ENCODE measurements around the gene USP20.

The USP20 gene

DNA sequence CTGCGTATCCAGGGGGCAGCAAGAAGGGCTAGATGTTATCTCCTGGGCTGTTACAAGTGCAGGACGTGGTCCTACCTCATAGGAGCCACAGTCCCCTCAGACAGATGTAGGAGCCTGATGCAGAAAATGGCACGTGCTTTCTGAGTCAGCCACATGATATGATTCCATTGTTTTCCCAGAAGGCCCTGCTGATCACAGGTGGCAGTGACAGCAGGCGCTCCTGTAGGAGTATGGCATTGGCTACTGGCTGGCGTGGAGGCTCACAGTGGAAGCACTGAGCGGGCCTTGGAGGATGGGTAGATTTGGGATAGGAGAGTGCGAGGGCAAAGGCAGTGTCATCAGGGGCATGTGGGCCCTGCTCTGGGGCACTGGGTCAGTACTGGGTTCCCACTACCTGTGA, 21.9 kb downstream of the USP20 start:
- DNase-seq (ENCODE audit: low read depth): no peak

GRCh38 chr9:129858167-129858962, 23.1 kb downstream of the USP20 start:
- no peak for DNase-seq (ENCODE audit: low read depth)

DNA sequence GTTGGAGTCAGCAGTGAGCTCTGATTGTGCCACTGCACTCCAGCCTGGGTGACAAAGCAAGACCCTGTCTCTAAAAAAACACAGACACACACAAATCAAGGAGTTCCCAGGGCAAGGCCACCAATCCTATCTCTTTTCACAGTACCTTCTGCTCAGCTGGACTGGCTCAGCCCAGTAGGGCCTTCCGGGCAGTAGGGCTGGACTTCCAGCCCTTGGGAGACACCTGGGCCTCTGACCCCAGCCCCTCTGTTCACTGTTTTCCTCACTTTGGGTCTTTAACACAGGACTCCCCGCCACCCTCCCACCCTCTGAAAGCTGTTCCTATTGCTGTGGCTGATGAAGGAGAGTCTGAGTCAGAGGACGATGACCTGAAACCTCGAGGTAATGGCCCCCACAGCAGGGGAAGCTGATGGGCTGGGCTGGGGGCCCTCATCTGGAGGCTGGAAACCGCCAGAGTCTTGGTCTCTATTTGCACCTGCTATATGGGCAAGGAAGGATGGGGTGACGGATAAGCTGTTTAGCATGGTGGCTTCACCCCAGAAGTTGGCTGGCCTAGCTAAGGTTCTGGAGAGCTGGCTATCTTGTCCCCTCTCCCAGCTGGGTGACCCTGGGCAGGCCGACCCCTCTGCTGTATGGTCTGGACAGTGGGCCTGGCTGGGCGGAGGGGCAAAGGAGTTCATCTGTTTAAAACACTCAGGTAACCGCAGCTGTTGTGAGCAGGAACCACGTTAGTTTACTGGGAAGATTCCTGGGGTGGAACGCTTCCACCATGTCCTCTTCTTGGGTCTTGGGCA, 25.6 kb downstream of the USP20 start:
- no peak for DNase-seq (ENCODE audit: low read depth)

- no peak for DNase-seq (ENCODE audit: low read depth)
These were observed 26.2 kb downstream of the USP20 start for GRCh38 chr9:129861447-129861827.

DNA sequence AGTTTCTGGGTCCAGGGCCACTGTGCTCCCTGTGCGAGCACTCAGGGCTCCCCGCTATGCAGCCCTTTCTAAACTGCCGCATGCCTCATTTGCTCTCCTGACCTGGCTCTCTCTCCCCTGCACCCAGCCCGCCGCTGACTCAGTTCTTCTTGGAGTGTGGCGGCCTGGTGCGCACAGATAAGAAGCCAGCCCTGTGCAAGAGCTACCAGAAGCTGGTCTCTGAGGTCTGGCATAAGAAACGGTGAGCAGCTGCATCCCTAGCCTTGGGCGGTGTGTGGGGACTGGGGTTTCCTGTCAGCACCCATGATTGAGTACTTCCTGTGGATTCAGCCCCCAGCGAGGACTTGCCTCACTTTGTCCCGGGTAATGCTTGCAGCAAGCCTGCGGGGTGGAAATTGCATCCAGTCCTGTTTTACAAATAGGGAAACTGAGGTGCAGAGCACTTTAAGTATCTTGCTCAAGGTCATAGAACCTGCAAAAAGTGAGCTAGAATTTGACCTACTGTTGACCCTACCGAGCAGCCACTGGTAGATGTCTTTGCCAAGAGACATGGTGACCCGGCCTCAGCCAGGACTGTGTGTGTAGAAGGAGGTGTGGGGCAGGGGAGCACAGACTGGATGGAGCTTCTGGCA, 27.9 kb downstream of the USP20 start:
- peak; percentile 85 for DNase-seq (ENCODE audit: low read depth)

- no peak for DNase-seq (ENCODE audit: low read depth)
These were observed 29.9 kb downstream of the USP20 start for GRCh38 chr9:129864991-129865647.

- no peak for DNase-seq (ENCODE audit: low read depth)
These were observed 30.5 kb downstream of the USP20 start for GRCh38 chr9:129865668-129866320.

GRCh38 chr9:129866394-129867135, 31.3 kb downstream of the USP20 start:
- no peak for DNase-seq (ENCODE audit: low read depth)

GRCh38 chr9:129867136-129868022, 32.1 kb downstream of the USP20 start:
- no peak for DNase-seq (ENCODE audit: low read depth)

DNA sequence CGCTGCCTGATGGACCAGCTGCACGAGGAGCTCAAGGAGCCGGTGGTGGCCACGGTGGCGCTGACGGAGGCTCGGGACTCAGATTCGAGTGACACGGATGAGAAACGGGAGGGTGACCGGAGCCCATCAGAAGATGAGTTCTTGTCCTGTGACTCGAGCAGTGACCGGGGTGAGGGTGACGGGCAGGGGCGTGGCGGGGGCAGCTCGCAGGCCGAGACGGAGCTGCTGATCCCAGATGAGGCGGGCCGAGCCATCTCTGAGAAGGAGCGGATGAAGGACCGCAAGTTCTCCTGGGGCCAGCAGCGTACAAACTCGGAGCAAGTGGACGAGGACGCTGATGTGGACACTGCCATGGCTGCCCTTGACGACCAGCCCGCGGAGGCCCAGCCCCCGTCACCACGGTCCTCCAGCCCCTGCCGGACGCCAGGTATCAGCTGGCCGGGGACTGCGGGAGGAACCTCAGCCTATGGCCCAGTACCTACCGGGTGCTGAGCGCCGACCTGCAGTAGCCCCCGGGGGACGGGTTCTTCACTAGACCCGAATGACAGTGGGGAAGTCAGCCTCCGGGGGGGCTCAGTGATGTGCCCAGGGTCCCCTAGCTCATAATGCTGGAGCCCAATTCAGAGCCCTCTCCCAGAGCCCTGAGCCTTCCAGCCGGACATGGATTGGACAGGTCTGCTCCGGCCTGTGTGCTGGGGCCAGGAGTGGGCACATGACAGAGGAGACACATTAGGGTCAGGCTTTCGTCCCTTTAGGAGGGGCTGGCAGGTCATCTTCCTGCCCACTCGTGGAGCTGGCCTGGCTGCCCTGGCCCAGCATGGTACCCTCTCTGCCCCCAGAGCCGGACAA, 33.0 kb downstream of the USP20 start:
- no peak for DNase-seq (ENCODE audit: low read depth)

GRCh38 chr9:129868872-129869486, 33.7 kb downstream of the USP20 start:
- no peak for DNase-seq (ENCODE audit: low read depth)

- DNase-seq (ENCODE audit: low read depth): no peak
These were observed 34.6 kb downstream of the USP20 start for GRCh38 chr9:129869585-129870501.

GRCh38 chr9:129871046-129871445, 35.8 kb downstream of the USP20 start:
- DNase-seq (ENCODE audit: low read depth): no peak

- DNase-seq (ENCODE audit: low read depth): no peak
These were observed 38.4 kb downstream of the USP20 start for GRCh38 chr9:129873563-129874190.

DNA sequence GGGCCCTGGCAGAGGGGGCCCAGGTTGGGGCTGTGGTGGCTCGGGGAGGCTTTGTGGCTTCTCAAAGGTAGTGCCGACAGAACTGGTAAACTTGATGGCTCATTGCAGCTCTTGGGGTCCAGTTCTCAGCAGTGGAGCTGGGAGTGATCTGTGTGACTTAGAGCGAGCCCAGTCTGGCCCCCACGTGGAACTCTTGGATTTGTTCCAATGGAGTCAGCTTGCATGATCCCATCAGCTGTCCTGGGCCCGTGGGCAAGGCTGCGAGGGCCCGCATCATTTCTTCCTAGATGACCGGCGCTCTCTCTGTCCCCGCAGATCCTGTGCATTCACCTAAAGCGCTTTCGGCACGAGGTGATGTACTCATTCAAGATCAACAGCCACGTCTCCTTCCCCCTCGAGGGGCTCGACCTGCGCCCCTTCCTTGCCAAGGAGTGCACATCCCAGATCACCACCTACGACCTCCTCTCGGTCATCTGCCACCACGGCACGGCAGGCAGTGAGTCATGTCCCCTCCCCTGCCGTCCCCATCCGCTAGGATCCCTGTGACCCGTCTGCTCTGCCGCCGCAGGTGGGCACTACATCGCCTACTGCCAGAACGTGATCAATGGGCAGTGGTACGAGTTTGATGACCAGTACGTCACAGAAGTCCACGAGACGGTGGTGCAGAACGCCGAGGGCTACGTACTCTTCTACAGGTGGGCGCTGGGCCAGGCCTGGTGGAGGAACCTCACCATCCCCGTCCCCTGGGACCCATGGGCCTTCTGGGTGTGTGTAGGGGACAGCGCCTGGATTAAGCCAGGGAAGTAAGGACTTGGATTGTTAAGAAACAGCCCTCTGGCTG, 39.2 kb downstream of the USP20 start:
- no peak for DNase-seq (ENCODE audit: low read depth)

DNA sequence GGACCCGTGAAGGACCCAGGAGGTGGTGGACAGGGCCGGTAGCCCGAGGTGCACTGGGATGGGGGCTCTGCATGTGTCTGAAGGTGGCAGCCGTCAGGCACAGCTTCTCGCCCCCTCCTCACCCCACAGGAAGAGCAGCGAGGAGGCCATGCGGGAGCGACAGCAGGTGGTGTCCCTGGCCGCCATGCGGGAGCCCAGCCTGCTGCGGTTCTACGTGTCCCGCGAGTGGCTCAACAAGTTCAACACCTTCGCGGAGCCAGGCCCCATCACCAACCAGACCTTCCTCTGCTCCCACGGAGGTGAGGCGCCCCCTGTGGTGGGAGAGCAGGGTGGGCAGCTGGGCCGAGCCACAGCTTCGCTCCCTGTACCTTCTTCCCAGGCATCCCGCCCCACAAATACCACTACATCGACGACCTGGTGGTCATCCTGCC, 39.9 kb downstream of the USP20 start:
- no peak for DNase-seq (ENCODE audit: low read depth)

Data from GM04504 (cell line).